GM12878 (cell line): Measurements from ENCODE around the gene FIZ1. TPM values are rescaled to one million over a fixed set of nuclear protein-coding genes. Genes with fewer than 3 reads are reported as not detected.

Experiments used
- ATF7 ChIP-seq: fragments of 450-650 bp; IDR thresholded peaks from 2 replicates; pipeline ENCODE4 v1.6.1; 2016; ENCODE audit warnings: low read depth, mild to moderate bottlenecking
- BMI1 ChIP-seq: fragments of 450-650 bp; IDR thresholded peaks from 2 replicates; pipeline ENCODE4 v1.6.1; 2016; ENCODE audit warnings: mild to moderate bottlenecking, moderate library complexity, borderline replicate concordance
- CBX5 ChIP-seq: sonication (generic); IDR thresholded peaks from 2 replicates; pipeline ENCODE4 v1.6.1; 2016; ENCODE audit warnings: low read depth, moderate library complexity, mild to moderate bottlenecking, inconsistent platforms
- CHD4 ChIP-seq: fragments of 200-600 bp; sonication (generic); IDR thresholded peaks from 2 replicates; pipeline ENCODE4 v1.6.1; 2016; ENCODE audit warnings: mild to moderate bottlenecking
- CREM ChIP-seq: IDR thresholded peaks from 2 replicates; pipeline ENCODE4 v1.6.1; 2014; ENCODE audit warnings: antibody characterized with exemption, low read depth
- E2F4 ChIP-seq: IDR thresholded peaks from 2 replicates; pipeline ENCODE4 v1.6.1; 2012; ENCODE audit warnings: low read depth, low read length, improper control_type of control experiment
- EED ChIP-seq: sonication (generic); IDR thresholded peaks from 2 replicates; pipeline ENCODE4 v1.6.1; 2016; ENCODE audit warnings: antibody characterized with exemption, low read depth
- ESRRA ChIP-seq: IDR thresholded peaks from 2 replicates; pipeline ENCODE4 v1.6.1; 2012; ENCODE audit warnings: mild to moderate bottlenecking, low read length, improper control_type of control experiment
- GABPA ChIP-seq: IDR thresholded peaks from 2 replicates; pipeline ENCODE4 v1.6.1; 2014; ENCODE audit warnings: antibody characterized with exemption, low read depth, mild to moderate bottlenecking, inconsistent platforms
- GATAD2B ChIP-seq: fragments of 450-650 bp; conservative IDR thresholded peaks from 2 replicates; pipeline ENCODE4 v1.6.1; 2017; ENCODE audit warnings: low read depth, mild to moderate bottlenecking, moderate library complexity
- HDGF ChIP-seq: fragments of 450-650 bp; IDR thresholded peaks from 2 replicates; pipeline ENCODE4 v1.6.1; 2016; ENCODE audit warnings: antibody characterized with exemption
- JUND ChIP-seq: IDR thresholded peaks from 2 replicates; pipeline ENCODE4 v1.6.1; 2012; ENCODE audit warnings: low read depth, mild to moderate bottlenecking, low read length, improper control_type of control experiment, moderate library complexity
- KLF5 ChIP-seq: fragments of 450-650 bp; IDR thresholded peaks from 2 replicates; pipeline ENCODE4 v1.6.1; 2014; ENCODE audit warnings: mild to moderate bottlenecking; ENCODE audit not compliant: partially characterized antibody
- NBN ChIP-seq: fragments of 450-650 bp; IDR thresholded peaks from 2 replicates; pipeline ENCODE4 v1.6.1; 2016
- NR2C1 ChIP-seq: fragments of 450-650 bp; IDR thresholded peaks from 2 replicates; pipeline ENCODE4 v1.6.1; 2017; ENCODE audit warnings: antibody characterized with exemption, mild to moderate bottlenecking, moderate library complexity
- NRF1 ChIP-seq: conservative IDR thresholded peaks from 2 replicates; pipeline ENCODE4 v1.6.1; 2011; ENCODE audit warnings: mild to moderate bottlenecking, low read depth, low read length, improper control_type of control experiment
- SIX5 ChIP-seq: IDR thresholded peaks from 2 replicates; pipeline ENCODE4 v1.6.1; 2011; ENCODE audit warnings: mild to moderate bottlenecking, low read depth, low read length, moderate library complexity; ENCODE audit not compliant: severe bottlenecking
- SMAD1 ChIP-seq: fragments of 450-650 bp; IDR thresholded peaks from 2 replicates; pipeline ENCODE4 v1.6.1; 2018; ENCODE audit warnings: mild to moderate bottlenecking, low read depth; ENCODE audit not compliant: partially characterized antibody
- SMARCA5 ChIP-seq: fragments of 450-650 bp; IDR thresholded peaks from 2 replicates; pipeline ENCODE4 v1.6.1; 2017; ENCODE audit warnings: mild to moderate bottlenecking
- SP1 ChIP-seq: IDR thresholded peaks from one replicate; pipeline ENCODE4 v1.6.1; 2011; ENCODE audit warnings: low read depth, low read length
- TARDBP ChIP-seq: IDR thresholded peaks from 2 replicates; pipeline ENCODE4 v1.6.1; 2016; ENCODE audit warnings: borderline replicate concordance
- YBX1 ChIP-seq: fragments of 450-650 bp; IDR thresholded peaks from 2 replicates; pipeline ENCODE4 v1.6.1; 2016; ENCODE audit warnings: antibody characterized with exemption
- polyA plus RNA-seq, 11 experiments: library from polyadenylated mRNA; depleted of rRNA in 4 of 11; unstranded in 6 of 11; stranded (reverse) in 5 of 11; fragments of >200 nt; fragmentation: Nextera tagmentation in 4 of 11; fragmentation: Illumina TruSeq in 1 of 11; extraction: Ambion mirVana in 4 of 11; extraction: Trizol in 1 of 11; gene quantifications; 1 replicate in 1 of 11; 2 replicates in 10 of 11; pipeline versions ENCODE4 v1.2.1 to v1.2.3, GENCODE V29; 2011 to 2016; ENCODE audit warnings: inconsistent platforms in 2 of 11, missing spikeins in 2 of 11, low read depth in 1 of 11
- total RNA-seq, 4 experiments: library from RNA; depleted of rRNA in 3 of 4; stranded (reverse); fragments of >200 nt in 3 of 4; fragmentation: Illumina TruSeq in 1 of 4; extraction: Trizol in 1 of 4; gene quantifications; 2 replicates each; pipeline versions ENCODE4 v1.2.1 to v1.2.3, GENCODE V29; 2013 to 2021
- TF ChIP-seq, protein P1 (sequence below): fragments of 450-650 bp; IDR thresholded peaks from 2 replicates; pipeline ENCODE4 v1.6.1; 2017; ENCODE audit warnings: mild to moderate bottlenecking, moderate library complexity
- TF ChIP-seq, protein P2 (sequence below): IDR thresholded peaks from 2 replicates; pipeline ENCODE4 v1.6.1; 2011; ENCODE audit warnings: borderline replicate concordance, low read depth, mild to moderate bottlenecking, moderate library complexity, low read length; ENCODE audit not compliant: insufficient read depth, poor library complexity, severe bottlenecking
- TF ChIP-seq, protein P3 (sequence below): fragments of 450-650 bp; IDR thresholded peaks from 2 replicates; pipeline ENCODE4 v1.6.1; 2017; ENCODE audit warnings: borderline replicate concordance

The FIZ1 gene
- total and polyA plus RNA-seq, 10 of the 15 experiments (the other 5 are each of a cell fraction or from before 2014, with no cell fraction given): 0.60 to 16.8 (median 4.2) TPM

DNA sequence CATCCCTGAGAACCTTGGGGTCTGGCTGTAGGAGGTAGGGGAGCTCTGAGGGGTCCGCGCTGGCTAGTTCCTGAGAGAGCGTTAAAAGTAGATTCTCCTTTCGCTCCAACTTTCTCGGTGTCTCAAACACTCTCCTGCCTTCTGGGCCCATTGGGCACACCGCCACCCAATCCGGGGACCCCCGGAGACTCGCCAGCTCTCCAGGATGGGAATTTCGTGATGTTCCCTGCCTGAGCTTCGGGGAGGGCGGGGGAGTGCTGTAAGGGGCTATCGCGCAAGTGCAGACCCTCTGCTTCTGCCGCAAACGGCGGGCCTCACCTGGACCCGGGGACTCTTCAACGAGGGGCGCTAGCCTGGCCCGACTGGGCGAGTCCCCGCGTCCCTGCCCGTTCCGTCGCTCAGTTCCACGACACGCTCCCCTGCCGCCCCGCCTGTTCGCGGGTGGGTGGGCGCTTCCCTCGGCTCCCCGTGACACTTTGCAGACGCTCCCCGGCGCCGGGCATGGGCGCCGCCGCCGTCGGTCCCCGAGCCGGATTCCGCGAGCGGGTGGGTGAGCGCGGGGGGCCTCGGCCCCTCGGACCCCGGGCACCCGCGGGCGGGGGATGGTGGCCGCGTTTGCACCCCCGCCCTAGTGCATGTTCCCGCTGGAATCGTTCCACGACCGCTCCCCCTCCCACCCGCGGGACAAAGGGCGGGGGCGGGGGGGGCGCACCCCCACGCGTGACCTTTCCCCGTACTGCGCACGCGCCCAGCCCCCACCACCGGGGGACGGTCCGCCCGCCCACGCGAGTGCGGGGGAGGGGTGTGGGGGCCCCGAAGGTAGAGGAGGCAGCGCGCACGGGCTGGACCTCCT lies 48.6 kb upstream of the FIZ1 start, which contains the start of gene CCDC106 (continued):
- TF ChIP-seq CREM (peak; percentile 20; the same call in 1 of the 2 replicates), KLF5 (peak; percentile 41), YBX1 (no peak), EED (peak; percentile 58), SP1 (peak; percentile 83), HDGF (no peak), CHD4 (no peak), GABPA (no peak), JUND (no peak), NBN (peak; percentile 65; the same call in 1 of the 2 replicates), NR2C1 (peak; percentile 50), E2F4 (no peak), SIX5 (no peak), GATAD2B (peak; percentile 99), NRF1 (no peak), ESRRA (no peak), CBX5 (no peak), SMARCA5 (no peak), BMI1 (no peak), SMAD1 (no peak), ATF7 (0 out of 2 replicates have a peak, but pooled peaks have one; percentile 8), TARDBP (no peak)
- TF ChIP-seq, protein P1, sequence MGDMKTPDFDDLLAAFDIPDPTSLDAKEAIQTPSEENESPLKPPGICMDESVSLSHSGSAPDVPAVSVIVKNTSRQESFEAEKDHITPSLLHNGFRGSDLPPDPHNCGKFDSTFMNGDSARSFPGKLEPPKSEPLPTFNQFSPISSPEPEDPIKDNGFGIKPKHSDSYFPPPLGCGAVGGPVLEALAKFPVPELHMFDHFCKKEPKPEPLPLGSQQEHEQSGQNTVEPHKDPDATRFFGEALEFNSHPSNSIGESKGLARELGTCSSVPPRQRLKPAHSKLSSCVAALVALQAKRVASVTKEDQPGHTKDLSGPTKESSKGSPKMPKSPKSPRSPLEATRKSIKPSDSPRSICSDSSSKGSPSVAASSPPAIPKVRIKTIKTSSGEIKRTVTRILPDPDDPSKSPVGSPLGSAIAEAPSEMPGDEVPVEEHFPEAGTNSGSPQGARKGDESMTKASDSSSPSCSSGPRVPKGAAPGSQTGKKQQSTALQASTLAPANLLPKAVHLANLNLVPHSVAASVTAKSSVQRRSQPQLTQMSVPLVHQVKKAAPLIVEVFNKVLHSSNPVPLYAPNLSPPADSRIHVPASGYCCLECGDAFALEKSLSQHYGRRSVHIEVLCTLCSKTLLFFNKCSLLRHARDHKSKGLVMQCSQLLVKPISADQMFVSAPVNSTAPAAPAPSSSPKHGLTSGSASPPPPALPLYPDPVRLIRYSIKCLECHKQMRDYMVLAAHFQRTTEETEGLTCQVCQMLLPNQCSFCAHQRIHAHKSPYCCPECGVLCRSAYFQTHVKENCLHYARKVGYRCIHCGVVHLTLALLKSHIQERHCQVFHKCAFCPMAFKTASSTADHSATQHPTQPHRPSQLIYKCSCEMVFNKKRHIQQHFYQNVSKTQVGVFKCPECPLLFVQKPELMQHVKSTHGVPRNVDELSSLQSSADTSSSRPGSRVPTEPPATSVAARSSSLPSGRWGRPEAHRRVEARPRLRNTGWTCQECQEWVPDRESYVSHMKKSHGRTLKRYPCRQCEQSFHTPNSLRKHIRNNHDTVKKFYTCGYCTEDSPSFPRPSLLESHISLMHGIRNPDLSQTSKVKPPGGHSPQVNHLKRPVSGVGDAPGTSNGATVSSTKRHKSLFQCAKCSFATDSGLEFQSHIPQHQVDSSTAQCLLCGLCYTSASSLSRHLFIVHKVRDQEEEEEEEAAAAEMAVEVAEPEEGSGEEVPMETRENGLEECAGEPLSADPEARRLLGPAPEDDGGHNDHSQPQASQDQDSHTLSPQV: no peak
- TF ChIP-seq, protein P2, sequence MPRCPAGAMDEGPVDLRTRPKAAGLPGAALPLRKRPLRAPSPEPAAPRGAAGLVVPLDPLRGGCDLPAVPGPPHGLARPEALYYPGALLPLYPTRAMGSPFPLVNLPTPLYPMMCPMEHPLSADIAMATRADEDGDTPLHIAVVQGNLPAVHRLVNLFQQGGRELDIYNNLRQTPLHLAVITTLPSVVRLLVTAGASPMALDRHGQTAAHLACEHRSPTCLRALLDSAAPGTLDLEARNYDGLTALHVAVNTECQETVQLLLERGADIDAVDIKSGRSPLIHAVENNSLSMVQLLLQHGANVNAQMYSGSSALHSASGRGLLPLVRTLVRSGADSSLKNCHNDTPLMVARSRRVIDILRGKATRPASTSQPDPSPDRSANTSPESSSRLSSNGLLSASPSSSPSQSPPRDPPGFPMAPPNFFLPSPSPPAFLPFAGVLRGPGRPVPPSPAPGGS: peak; percentile 20
- TF ChIP-seq, protein P3, sequence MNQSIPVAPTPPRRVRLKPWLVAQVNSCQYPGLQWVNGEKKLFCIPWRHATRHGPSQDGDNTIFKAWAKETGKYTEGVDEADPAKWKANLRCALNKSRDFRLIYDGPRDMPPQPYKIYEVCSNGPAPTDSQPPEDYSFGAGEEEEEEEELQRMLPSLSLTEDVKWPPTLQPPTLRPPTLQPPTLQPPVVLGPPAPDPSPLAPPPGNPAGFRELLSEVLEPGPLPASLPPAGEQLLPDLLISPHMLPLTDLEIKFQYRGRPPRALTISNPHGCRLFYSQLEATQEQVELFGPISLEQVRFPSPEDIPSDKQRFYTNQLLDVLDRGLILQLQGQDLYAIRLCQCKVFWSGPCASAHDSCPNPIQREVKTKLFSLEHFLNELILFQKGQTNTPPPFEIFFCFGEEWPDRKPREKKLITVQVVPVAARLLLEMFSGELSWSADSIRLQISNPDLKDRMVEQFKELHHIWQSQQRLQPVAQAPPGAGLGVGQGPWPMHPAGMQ: no peak
